Cortex of kidney (tissue), 1 donor: ENCODE data around the gene GTSE1.

Experiments used
- DNase-seq: peaks from one replicate; lab custom pipeline; 2025; lab: John Stamatoyannopoulos, UW

GTSE1 gene

DNA sequence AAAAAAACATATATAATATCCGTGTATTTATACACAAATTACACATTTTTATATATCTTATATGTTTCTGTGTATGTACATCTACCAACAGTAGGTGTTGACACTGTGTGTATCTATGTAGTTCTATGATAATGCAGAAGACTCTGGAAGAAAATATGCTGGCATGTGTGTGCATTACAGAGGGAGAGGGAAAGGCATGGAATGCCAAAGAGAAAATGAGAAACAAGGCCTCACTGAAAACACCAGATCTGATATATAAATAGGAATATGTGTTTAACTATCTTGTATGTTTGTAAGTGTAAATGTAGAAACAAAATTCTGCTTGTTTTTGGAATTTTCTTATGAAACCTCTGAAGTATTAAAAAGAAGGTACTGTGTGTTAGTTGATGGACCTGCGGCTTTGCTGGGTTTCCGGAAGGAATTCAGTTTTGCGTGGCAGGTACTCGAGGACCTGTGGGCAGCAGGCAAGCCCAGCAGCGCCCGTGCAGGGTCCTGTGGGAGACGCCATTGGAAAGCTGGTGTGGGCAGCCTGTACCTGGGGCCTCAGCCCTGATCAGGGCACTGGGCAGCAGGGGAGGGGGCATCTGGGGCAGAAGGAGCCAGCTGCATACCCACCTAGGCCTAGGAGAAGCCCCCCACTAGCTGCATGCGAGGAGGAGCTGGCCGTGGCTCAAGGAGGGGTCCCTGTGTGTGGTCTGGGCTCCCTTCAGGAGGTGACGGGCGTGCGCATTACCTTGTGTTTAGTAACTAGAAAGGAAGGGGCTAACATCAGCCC is 31.2 kb downstream of the GTSE1 start:
- DNase-seq: no peak

DNA sequence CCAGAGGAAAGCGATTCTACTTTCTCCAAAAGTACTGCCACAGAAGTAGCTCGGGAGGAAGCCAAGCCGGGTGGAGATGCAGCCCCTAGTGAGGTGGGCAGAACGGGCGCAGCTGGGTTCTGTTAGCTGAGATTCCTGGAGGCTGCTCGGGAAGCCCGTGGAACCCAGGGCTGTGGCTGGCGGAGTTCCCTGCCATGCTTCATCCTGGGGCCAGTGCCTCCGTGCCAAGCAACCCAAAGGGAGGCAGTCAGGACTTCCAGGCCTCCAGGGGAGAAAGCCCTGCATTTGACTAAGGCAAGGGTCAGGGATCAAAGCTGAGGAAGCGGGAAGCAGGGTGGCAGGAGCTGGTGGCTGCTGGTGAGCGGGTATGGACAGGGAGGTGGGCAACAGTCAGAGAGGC is 32.1 kb downstream of the GTSE1 start:
- DNase-seq: no peak

DNA sequence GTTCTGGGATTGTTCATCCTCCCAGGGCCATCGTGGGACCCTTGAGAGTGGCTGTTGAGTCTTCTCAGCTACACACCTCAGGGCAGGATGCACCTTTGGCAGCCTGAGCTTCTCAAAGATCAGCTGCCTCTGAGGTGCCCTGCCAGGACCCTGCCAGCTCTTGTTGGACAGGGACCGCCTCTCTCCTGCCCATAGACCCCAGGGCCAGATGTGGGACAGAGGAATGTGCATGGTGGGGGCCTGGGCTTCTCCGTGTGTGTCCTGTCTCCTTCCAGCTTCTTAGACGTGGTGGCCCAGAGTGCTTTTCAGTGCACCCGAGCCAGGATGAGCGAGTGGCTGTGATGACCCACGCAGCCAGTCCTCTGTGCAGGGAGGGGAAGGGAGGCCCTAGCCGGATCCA is 32.9 kb downstream of the GTSE1 start:
- no peak for DNase-seq

DNA sequence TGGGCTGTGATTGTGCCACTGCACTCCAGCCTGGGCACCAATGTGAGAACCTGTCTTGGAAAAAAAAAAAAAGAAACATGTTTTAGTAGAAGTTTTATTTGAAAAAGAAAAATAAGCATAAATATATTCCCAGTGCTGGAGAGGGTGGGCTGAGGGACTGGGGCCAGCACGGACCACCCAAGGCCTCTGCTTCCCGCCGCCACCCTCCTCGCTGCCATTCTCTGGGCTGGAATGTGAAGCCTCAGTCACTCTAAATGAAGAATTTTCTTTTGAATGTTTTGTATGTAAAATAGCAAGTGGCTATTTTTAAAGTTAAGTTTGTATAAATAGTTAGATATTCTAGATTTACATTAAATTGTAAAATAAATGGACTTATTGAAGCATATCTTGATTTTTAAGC is 33.8 kb downstream of the GTSE1 start:
- no peak for DNase-seq

DNA sequence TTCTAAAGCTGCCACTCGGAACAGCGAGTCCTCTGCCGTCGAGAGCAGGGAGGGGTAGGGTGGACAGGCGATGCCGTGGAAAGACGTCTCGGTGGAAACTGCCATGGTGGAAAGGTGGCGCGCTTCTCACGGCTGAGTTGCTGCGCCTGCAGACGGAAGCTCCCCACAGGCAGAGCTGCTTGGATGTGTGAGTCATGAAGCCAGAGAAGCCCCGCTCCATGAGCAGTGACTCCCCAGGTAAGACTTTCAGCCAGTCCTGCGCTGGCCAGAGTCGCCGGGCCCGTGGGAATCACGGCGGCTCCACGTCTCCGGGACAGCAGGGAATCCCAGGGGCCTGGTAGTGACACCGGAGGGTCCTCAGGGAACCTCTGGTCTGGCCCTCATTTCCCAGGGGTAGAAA is 34.8 kb downstream of the GTSE1 start:
- DNase-seq: no peak

DNA sequence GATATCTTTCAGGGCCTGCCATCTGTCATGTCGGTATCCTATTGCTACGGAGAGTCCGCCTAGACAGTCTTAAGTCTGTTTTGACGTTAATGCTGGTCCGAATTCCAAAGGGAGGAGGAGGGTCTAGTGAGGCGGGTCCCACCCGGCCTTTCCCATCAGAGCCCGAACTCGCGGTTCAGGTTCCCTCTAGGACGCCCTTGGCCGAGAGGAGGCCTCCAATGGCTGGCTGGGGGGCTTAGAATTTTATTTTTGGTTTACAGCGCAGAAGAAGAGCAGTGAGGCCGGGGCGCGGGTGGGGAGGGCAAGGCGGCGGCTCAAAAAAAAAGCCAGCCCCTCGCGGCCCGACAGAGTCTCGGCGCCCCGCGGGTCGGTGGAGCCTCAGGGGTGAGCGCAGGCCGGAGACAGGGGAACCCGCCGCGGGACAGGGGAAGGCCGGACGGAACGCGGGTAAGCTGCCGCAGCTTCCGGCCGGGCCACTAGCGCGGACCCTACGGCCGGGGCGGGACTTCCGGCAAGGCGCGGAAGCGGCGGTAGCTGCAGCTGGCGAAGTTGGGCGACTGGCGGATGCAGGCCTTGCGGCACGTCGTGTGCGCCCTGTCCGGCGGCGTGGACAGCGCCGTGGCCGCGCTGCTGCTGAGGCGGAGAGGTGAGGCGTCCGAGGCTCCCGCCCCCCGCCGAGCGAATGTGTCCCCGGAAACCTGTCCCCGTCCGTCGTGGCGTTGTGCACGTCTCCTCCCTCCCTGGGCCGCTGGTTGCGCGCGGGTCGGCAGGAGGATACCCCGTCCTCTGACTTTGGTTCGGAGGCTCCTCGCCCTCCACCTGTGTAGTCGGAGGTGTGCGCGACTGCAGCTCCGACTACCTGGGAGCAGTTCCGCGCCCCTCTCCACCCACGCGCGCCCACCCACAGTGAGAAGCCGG is 38.8 kb downstream of the GTSE1 start, which contains the start of gene TRMU:
Gene TRMU (plus strand): TSS at position 514 of the 918 bp plus-strand sequence. CDS start 51 bp downstream, at position 565.
- DNase-seq: no peak

DNA sequence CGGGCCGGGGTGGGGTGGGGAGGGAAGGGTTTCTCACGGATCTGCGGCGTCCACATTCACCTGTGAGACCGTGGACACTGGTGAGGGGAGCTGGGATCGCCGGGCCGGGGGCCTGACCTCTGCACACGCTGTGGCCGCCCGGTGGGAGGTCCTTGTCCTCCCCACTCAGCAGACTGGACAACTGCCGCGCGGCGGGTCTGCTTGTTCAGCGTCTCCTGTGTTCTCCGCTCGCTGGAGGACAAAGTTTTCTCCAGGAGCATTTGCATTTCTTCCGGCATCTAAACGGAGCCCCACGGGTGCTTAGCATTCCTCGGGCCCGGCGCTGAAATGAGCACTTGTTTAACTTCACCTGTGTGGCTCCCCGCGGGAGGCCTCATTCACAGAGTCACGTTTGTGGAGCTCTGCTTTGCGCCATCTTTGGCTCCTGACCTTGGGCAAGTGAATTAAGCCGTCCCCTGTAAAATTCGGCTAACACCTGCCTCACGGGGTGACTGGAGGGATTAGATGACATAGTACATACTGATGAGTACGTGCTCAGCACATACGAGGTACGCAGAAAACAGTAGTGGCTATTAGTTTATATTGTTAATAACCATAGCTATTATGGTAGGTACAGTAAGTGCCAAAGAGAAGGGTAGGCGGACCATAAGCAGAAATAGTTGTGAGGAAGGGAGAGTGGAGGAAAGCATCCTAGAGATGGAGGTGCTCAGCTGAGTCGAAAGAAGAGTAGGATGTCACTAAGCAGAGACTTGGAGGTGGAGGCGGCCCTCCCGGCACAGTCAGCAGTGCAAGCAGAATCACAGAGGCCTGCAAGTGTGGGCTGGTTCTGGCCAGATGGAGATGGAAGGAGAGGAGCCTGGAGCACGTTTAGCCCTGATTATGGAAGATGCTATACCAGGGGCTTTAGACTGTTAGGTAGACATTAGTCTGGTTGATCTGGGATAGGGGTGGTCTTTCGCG is 39.7 kb downstream of the GTSE1 start:
- no peak for DNase-seq

DNA sequence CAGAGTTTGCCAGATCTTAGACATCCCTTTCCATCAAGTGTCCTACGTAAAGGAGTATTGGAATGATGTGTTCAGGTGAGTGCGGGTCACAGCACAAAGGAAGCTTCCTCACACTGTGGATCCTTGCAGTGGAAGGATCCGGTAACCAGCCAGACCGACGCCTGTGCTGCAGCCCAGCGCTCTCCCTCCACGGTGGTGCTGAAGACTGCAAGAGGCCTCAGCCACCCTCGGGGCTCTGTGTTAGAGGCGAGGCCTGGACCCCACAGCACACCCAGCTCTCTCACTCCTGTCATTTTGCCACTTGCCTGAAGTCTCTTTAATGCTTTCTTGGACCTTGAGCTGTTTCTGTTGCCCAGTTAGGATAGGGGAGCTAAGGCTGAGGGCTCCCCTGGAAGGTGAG is 41.2 kb downstream of the GTSE1 start:
- DNase-seq: no peak

DNA sequence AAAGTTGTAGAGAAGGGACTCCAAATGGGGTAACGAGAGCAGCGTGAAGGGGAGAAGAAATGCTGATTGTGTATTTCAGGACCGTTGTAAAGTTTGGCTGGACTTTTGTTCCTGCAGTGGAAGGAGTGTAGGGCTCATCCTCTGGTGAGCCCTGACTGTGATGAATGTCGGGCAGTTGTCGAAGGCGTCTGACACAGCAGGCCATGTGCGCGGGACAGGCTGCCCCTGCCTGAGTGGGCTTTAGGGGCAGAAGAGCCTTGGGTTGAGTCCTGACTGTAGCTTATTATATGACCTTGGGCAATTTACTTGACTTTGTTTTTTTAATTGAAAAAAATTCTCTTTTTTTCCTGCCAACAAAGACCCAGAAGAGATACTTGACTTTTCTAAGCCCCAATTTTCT is 42.0 kb downstream of the GTSE1 start:
- DNase-seq: no peak

DNA sequence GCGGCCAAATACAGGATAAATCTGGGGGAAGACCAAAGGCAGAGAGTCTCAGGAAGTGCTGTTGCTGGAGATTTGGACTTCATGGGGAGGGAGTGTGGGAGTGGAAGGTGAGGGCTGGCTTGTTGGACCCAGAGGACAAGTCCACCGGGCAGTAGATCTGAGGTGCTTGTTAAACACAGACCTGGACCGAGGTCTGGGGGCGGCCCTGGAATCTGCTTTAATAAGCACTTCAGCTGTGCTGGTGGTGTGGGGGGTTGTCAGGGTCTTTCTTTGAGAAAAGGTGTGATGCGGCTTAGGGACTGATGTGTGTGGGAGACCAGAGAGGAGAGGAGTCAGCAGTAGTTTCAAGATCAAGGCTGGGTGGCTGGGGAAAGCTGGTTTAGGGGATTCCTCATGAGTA is 43.3 kb downstream of the GTSE1 start:
- no peak for DNase-seq

DNA sequence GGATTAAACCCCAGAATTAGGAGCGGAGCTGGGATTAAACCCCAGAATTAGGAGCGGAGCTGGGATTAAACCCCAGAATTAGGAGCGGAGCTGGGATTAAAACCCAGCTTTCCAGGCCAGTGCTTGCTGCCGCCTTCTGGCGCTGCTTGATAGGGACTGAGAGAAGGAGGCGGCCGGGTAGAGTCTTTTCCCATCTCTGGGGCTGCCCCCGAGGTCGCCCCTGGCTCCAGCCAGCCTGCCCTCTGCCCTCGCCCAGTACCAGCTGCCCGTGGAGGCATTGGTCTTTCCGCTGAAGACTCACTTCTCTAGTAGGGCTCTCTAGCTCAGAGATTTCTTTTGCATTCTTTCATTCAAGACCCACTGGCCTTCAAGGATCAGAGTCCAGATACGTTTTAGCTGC is 44.0 kb downstream of the GTSE1 start:
- no peak for DNase-seq

DNA sequence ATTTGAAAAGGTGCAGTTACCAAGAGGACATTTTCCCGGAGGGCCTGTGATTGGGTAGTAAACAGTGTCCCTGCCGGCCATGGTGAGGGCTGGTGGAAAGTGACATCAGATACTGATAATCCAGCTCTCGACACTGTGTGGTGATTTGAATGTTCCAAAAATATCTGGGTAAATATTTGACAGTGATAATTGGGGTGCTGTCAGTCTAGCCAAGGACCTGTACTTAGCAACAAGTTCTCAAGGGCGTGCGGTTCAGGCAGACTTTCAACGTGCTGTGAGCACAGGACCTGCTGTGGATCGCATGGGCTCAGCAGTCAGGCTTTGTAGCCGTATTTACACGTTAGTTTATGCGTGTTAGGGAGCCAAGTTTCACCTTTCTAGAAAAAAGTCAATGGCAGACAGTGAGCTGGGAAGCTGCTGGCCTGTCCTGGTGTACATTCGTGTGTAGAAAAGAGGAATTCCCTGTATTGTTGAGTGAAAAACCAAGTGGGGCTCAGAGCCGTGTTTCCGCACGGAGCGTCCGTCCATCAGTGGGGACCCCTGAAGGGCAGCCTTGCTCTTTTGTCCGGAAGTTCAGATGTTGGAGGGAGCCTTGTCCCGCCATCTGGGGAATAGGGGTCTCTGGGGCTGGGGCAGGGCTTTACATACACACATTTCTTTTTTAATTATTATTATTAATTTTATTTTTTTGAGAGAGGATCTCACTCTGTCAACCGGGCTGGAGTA is 50.2 kb downstream of the GTSE1 start:
- no peak for DNase-seq

DNA sequence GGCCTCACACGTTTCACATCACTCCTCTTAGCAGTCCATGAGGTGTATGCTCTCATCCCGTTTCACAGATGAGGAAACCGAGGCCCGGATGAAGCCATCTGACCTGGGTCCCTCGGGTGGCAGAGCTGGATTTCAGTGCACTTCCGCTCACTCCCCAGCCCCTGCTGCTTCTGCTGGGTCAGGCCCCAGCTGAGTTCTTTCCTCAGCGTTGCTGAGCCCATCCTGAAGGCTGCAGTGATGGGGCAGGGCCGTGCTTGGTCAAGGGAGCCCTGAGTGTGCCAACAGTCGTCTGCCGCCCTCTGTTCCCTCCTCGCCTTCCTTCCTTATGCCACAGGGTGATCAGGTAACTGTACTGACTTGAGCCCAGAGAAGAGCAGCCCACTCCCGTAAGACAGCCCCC is 51.0 kb downstream of the GTSE1 start:
- no peak for DNase-seq

DNA sequence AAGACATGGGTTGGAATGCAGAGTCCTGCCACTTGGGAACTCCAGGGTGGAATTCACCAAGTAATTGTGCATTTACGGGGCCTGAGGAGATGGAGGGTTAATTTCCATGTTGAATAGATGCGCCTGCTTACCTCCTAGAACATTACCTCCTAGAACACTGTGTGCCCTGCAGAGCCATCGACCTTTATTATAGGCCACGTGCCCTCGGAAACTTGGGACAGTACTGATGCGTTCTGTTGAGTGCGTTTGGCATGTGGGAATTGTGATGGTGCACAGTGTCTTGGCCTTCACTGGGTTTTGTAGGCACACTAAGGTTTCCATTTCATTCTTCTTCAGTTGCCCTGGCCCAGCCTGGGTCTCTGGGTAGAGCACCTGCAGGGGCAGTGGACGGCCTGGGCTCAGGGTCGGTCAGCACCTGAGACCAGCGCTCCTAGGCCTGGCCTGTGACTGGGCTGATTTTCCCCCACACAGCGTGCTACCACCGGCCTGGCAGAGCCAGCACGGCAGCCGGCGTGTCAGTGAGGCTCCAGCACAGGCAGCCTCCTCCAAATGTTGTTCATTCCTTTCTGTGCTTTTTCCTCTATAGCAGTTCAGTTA is 51.5 kb downstream of the GTSE1 start:
- DNase-seq: no peak

DNA sequence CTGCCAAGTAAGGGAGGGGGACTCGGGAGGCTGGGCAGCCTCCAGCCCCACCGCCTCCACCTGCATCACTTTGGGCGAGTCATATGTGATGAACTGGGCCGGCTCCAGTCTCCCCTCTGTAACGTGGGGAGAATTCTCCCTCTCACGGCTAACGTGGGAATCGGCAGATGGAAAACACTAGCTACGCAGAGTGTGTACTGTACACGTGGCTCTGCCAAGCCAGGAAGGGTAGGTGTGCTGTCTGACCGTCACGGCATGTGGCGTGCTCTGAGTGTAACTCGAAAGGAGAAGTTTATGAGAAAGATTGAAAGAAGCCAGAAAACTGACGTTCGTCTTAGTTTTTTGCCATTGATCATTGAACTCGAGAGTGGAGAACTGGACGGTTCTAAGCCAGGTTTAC is 52.6 kb downstream of the GTSE1 start:
- no peak for DNase-seq

DNA sequence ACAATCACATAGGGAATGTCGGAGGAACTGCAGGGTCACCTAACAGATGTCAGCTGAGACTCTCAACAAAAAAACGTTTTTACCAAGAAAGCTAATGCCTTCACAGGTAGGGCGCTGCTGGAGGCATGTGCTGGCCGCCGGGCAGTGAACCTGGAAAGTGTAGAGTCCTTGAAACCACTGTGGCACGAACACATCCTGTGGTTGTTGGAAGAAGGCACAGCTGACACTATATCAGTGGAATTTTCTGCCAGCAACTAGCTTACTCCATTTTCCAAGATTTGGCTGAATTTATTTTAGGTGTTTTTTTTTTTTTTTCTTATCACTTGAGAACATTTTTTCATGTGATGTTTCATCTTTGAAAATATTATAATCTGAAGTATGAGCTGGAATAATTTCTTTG is 53.0 kb downstream of the GTSE1 start:
- DNase-seq: no peak

DNA sequence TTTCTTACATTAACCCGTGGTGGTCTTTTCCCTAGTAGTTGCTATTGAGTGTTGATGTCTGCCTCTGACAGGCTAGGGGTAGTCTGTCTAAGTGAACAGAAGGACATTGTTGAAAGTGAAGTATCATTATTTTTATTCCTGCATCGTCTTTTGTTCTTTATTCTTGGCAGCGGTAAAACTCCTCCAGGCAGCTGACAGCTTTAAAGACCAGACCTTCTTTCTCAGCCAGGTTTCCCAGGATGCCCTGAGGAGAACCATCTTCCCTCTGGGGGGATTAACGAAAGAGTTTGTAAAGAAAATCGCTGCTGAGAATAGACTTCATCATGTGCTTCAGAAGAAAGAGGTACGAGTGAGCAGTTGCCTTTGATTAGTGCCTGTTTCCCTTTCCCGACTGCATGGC is 53.5 kb downstream of the GTSE1 start:
- no peak for DNase-seq

DNA sequence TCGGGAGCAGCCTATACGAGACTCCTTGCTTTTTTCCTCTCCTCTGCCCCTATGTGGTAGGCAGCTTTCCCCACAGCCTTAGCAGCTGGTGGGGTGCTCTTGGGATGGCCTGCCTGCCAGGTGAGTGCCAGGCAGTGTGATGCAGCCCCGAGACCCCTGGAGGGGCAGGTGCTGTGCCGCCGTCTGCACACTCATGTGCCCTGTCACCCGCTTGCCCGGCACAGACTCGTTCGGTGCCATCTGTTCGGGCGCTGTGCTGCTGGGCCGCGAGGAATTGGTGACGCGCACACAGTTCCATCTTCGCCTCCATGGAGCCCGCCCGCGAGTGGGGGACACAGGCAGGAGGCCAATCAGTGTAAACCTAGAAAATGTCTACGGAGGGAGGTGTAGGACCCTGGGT is 54.0 kb downstream of the GTSE1 start:
- DNase-seq: no peak

DNA sequence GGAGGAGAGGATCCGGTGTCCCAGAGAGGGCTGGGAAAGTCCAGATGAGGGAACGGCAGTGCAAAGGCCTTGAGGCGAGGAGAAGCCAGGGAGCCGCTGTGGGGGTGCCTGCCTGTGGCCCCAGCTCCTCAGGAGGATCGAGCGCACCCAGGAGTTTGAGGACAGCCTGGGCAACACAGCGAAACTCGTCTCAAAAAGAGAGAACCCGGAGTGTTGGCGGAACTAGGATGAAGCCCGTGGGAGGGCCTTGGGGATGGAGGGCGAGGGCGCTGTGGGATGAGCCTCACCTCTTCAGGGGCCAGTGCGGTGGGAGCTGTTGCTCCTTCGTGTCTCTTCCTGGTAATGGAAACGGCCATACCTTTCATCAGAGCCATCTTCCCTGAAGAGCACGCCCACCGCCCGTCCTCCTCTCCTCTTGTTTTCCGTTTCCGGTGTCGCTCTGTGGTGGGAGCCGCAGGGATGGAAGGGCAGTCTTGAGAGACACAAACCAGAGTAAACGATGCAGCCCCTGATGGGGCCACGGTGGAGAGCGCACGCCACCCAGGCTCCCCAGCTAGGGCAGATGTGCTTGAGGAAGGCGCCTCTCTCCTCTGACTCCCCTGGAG is 54.6 kb downstream of the GTSE1 start:
- no peak for DNase-seq

DNA sequence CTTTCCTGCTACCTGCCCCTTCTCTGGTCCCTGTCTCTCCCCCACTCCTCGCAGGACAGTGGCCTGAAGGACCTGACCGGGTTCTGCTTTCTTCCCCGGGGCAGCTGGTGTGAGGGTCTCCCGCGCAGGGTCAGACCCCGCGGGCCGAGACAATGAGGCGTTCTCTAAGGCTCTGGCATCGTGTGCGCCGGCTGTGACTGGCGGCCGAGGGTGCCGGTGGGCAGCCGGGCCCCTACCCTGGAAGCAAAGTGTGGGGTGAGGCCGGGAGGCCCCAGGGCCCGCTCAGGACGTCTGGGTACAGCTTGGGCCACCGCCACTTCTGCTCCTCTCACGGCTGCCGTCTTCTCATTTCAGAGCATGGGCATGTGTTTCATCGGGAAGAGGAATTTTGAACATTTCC is 55.1 kb downstream of the GTSE1 start:
- no peak for DNase-seq

DNA sequence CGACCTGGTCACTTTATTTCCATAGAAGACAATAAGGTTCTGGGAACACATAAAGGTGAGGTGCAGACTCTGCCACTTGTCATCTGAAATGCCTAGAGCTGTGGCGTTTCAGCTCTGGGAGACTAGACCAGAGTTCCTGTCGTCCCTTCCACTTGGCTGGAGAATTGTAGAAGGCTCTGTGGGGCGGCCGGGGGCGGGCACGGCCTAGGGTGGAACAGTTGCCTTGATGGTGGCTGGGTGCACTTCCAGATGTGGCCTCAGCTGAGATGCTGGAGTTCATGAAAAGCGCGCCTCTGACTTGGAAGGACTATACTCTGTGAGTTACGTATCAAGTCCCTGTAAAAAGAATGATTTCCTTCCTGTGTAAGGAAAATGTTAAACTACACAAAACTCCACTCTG is 55.6 kb downstream of the GTSE1 start:
- DNase-seq: no peak
